Stomach (tissue), 19 donors: ENCODE results near the gene RIF1. TPM values are rescaled to one million over a fixed set of nuclear protein-coding genes. Genes with fewer than 3 reads are reported as not detected.

Experiments used
- DNase-seq, 2 donors: peaks; one replicate each; pipeline versions ENCODE4 v3.0.0 to v3.0.0-alpha.2; 2013 to 2019
- H3K27ac ChIP-seq, 5 donors: fragments of 200-600 bp in 4 of 5; sonication (generic) in 4 of 5; one replicate each; pipeline ENCODE4 v1.5.1; 2013 to 2019; ENCODE audit warnings: mild to moderate bottlenecking in 1 of 5, moderate library complexity in 1 of 5
- H3K27me3 ChIP-seq, 3 donors: fragments of 200-600 bp; sonication (generic); one replicate each; pipeline ENCODE4 v1.5.1; 2017 to 2019; ENCODE audit warnings: mixed run types in 1 of 3
- H3K36me3 ChIP-seq, 4 donors: fragments of 200-600 bp; sonication (generic); 1 replicate in 3 of 4; 2 replicates in 1 of 4; pipeline ENCODE4 v1.5.1; 2016 to 2019
- H3K4me1 ChIP-seq, 4 donors: fragments of 200-600 bp; sonication (generic); one replicate each; pipeline ENCODE4 v1.5.1; 2016 to 2019
- H3K4me3 ChIP-seq, 4 donors: fragments of 200-600 bp; sonication (generic) in 3 of 4; one replicate each; pipeline ENCODE4 v1.5.1; 2016 to 2019; ENCODE audit warnings: mild to moderate bottlenecking in 1 of 4
- H3K9me3 ChIP-seq, 4 donors: fragments of 200-600 bp; sonication (generic); one replicate each; pipeline ENCODE4 v1.5.1; 2016 to 2019
- EP300 ChIP-seq: sonication (generic); formaldehyde crosslinking; IDR thresholded peaks from one replicate; pipeline ENCODE4 v1.6.1; 2017; ENCODE audit warnings: antibody characterized with exemption
- POLR2A ChIP-seq, 4 donors: fragments of 450-650 bp; IDR thresholded peaks; one replicate each; pipeline ENCODE4 v1.6.1; 2016; ENCODE audit warnings: antibody characterized with exemption in 4 of 4, control low read depth in 2 of 4, mild to moderate bottlenecking in 1 of 4, moderate library complexity in 1 of 4
- POLR2AphosphoS5 ChIP-seq, 3 donors: sonication (generic); formaldehyde crosslinking; IDR thresholded peaks; one replicate each; pipeline ENCODE4 v1.6.1; 2016; ENCODE audit warnings: antibody characterized with exemption in 3 of 3
- WGBS, 5 donors: extraction: QIAGEN DNeasy Blood & Tissue Kit in 3 of 5; methylation state at CpG; one replicate each; pipeline versions ENCODE4 v1.1.5 to v1.1.7; 2013 to 2018; 5-methylcytosine and 5-hydroxymethylcytosine counted together
- intact Hi-C: fragments of 100-400 bp; cut with DNase I; formaldehyde crosslinking; loops from one replicate; pipeline ENCODE4 v1.15.1; 2023; ENCODE audit warnings: low total_unique reads
- long read RNA-seq, 10 donors: transcript quantifications; one replicate each; lab custom pipeline, GENCODE V29; 2026
- polyA plus RNA-seq, 3 donors: library from polyadenylated mRNA; stranded (reverse); fragments of 200-250 nt; gene quantifications; one replicate each; pipeline ENCODE4 v1.2.3, GENCODE V29; 2013
- total RNA-seq, 5 donors: library from RNA; depleted of rRNA; stranded (reverse); fragments of >200 nt; gene quantifications; one replicate each; pipeline versions ENCODE4 v1.1.0 to v1.2.3, GENCODE V29; 2014 to 2016
- TF ChIP-seq, protein P1 (sequence below), 7 experiments: fragments of 450-650 bp in 4 of 7; fragments of 200-600 bp in 3 of 7; sonication (generic) in 3 of 7; IDR thresholded peaks; one replicate each; pipeline ENCODE4 v1.5.1; 2016 to 2019; ENCODE audit warnings: antibody characterized with exemption in 7 of 7, control low read depth in 2 of 7, mild to moderate bottlenecking in 1 of 7
- donor health status: healthy with polysubstance abuse.
- donor health status: Bipolar disorder and iron deficiency.
- donor health status: healthy.

Gene RIF1, protein sequence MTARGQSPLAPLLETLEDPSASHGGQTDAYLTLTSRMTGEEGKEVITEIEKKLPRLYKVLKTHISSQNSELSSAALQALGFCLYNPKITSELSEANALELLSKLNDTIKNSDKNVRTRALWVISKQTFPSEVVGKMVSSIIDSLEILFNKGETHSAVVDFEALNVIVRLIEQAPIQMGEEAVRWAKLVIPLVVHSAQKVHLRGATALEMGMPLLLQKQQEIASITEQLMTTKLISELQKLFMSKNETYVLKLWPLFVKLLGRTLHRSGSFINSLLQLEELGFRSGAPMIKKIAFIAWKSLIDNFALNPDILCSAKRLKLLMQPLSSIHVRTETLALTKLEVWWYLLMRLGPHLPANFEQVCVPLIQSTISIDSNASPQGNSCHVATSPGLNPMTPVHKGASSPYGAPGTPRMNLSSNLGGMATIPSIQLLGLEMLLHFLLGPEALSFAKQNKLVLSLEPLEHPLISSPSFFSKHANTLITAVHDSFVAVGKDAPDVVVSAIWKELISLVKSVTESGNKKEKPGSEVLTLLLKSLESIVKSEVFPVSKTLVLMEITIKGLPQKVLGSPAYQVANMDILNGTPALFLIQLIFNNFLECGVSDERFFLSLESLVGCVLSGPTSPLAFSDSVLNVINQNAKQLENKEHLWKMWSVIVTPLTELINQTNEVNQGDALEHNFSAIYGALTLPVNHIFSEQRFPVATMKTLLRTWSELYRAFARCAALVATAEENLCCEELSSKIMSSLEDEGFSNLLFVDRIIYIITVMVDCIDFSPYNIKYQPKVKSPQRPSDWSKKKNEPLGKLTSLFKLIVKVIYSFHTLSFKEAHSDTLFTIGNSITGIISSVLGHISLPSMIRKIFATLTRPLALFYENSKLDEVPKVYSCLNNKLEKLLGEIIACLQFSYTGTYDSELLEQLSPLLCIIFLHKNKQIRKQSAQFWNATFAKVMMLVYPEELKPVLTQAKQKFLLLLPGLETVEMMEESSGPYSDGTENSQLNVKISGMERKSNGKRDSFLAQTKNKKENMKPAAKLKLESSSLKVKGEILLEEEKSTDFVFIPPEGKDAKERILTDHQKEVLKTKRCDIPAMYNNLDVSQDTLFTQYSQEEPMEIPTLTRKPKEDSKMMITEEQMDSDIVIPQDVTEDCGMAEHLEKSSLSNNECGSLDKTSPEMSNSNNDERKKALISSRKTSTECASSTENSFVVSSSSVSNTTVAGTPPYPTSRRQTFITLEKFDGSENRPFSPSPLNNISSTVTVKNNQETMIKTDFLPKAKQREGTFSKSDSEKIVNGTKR (N-terminal part only)
- total RNA-seq (100 to 1,000 TPM in 1 of 5 donors, 10 to 100 TPM in 4; 22.8 to 105 (median 43.0) TPM), polyA plus RNA-seq (1 to 10 TPM; 2.2 to 3.0 (median 2.3) TPM)
- long read RNA-seq, donor 1, result 0 reads
- long read RNA-seq, donor 2, result 0 reads
- long read RNA-seq, donor 3, result 0 reads
- long read RNA-seq, donor 4, result 0 reads
- long read RNA-seq, donor 5, result 0 reads
- long read RNA-seq, donor 6, result 0 reads
- long read RNA-seq, donor 7, result 0 reads
- long read RNA-seq, donor 8, result 0 reads
- long read RNA-seq, donor 9, result 0 reads
- long read RNA-seq, donor 10, result 0 reads

DNA sequence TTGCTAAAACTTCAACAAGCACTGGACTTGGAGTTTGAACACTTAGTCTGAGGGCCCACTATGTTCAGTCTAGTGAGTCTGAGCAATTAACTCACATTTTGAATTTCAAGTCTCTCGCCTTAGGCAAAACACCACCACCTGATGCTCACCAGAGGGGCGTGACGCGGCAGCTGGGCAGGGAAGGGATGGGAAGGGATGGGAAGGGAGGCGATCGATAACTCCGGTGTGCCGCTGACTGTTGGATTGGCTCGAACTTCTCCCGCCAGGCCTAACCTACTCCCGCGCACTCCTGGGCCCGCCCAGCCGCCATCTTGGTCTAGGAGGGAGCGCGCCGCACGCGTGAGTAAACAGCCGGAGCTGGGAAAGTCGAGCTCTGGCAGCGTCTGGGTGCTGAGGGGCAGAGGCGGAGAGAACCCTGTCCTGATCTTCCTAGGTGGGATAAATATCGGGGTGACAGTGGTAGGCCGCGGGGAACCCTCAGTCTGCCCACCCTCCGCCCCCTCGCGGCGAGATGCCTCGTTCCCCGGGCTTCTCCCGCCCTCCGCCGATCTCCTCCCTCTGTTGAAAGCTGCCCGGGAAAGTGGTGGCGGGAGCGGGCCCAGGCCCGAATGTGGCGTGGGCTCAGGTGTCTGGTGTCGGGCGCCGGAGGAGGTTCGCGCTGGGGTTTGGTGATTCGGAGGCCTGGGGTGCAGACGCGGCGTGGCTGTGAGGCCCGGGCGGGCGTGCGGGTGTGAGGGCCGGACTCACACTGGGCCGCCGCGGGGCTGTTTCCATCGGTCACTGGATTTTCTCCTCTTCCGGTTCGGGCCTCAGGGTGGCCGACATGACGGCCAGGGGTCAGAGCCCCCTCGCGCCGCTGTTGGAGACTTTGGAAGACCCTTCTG lies at the start of gene RIF1:
Gene RIF1, plus strand, starts transcription at position 302 of the 884 bp plus-strand sequence. Its CDS starts 522 bp downstream, at position 824.
- Histone ChIP-seq H3K27me3 (no peaks in the 10 kb centered on the region), H3K9me3 (no peaks in the 10 kb centered on the region), H3K4me3 (peak within 1 kb of the TSS; percentile 95 to 98 (median 97)), H3K4me1 (peaks cover 13 to 32% (median 22%) of the 10 kb centered on the region in 4 donors), H3K27ac (peak within 1 kb of the TSS; percentile 92 to 95 (median 93)), H3K36me3 (peaks cover 6 to 28% (median 27%) of the 10 kb centered on the region in 4 donors)
- intact Hi-C loops, result no loop called here
- 0 to 2% (median 0%) methylated on average over 12 to 65 of the region's 65 CpGs for WGBS, 5 donors
- no peak for TF ChIP-seq EP300
- TF ChIP-seq POLR2AphosphoS5 (IDR thresholded peaks at IDR 0.05), result peak in 2 of 3 donors; percentile 63 to 76
- TF ChIP-seq, protein P1, sequence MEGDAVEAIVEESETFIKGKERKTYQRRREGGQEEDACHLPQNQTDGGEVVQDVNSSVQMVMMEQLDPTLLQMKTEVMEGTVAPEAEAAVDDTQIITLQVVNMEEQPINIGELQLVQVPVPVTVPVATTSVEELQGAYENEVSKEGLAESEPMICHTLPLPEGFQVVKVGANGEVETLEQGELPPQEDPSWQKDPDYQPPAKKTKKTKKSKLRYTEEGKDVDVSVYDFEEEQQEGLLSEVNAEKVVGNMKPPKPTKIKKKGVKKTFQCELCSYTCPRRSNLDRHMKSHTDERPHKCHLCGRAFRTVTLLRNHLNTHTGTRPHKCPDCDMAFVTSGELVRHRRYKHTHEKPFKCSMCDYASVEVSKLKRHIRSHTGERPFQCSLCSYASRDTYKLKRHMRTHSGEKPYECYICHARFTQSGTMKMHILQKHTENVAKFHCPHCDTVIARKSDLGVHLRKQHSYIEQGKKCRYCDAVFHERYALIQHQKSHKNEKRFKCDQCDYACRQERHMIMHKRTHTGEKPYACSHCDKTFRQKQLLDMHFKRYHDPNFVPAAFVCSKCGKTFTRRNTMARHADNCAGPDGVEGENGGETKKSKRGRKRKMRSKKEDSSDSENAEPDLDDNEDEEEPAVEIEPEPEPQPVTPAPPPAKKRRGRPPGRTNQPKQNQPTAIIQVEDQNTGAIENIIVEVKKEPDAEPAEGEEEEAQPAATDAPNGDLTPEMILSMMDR (IDR thresholded peaks at IDR 0.05), result peak in 5 of 7 experiments; percentile 42 to 84 (median 61)
- peak; percentile 88 to 97 for DNase-seq

DNA sequence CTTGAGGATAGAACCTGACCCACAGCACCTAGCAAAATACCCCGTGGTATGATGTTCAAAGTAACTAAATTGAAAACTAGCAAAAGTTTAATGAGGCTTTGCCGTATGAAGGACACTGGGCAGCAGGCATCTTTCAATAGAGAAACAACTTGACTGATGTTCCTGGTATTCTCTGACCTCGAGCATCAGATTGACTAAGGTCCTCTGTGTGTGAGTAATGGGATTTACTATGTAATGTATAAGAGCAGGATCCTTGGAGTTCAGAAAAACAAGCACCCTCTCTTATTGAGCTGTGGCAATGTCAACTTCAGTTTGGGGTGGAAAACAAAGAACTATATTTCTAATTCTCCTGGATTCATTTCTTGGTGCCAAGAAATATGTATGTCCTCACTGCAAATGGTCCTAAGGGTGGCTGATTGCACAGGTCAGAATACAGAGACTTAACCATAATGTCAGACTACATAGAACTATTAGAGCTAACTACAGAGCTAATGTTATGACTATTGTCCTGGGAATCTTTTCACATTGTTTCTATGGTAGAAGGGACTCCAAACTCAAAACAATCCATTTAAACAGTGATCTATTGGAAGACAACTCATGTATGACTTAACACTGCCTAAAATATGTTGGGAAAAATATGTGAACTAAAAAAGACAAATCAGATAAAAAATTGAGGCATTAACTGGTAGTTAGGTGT lies 47.9 kb upstream of the RIF1 start:
- H3K4me3 ChIP-seq, result no peak overlapping the region
- TF ChIP-seq POLR2A (IDR thresholded peaks at IDR 0.05) (no peak), POLR2AphosphoS5 (IDR thresholded peaks at IDR 0.05) (no peak), EP300 (no peak)
- TF ChIP-seq, protein P1 (IDR thresholded peaks at IDR 0.05), result no peak
- peaks cover 0 to 3% (median 0%) of the 10 kb centered on the region in 4 donors for H3K4me1 ChIP-seq
- DNase-seq, result no peak
- H3K27ac ChIP-seq, result no peak overlapping the region
- intact Hi-C loops, result no loop called here
- no peaks in the 10 kb centered on the region for H3K27me3 ChIP-seq
- 68 to 95% (median 81%) methylated on average over 3 of the region's 3 CpGs for WGBS, 5 donors
- no peaks in the 10 kb centered on the region for H3K9me3 ChIP-seq
- no peaks in the 10 kb centered on the region for H3K36me3 ChIP-seq

DNA sequence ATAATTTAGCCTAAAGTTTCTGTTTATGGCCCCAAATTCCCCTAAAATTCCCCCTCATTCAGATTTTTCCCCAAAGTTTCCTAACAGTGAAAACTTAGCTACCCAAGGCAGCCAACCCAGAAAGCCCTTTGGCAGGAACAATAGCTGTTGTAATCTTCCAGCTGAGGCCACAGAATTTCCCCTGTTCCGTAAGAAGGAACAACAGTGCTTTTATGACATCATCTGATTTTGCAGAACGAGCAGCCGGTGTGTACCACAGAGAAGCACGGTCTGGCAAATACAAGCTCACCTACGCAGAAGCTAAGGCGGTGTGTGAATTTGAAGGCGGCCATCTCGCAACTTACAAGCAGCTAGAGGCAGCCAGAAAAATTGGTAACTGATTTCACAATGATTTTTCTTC lies 46.0 kb upstream of the RIF1 start:
- intact Hi-C loops, result no loop called here
- Histone ChIP-seq H3K27ac (peak overlapping the region in 2 of 5 donors; percentile 16 to 30), H3K9me3 (no peaks in the 10 kb centered on the region), H3K36me3 (no peaks in the 10 kb centered on the region), H3K4me1 (no peaks in the 10 kb centered on the region), H3K27me3 (no peaks in the 10 kb centered on the region), H3K4me3 (no peak overlapping the region)
- 54 to 60% (median 58%) methylated on average over 8 of the region's 8 CpGs for WGBS, 5 donors
- TF ChIP-seq POLR2AphosphoS5 (IDR thresholded peaks at IDR 0.05) (no peak), POLR2A (IDR thresholded peaks at IDR 0.05) (no peak), EP300 (no peak)
- TF ChIP-seq, protein P1 (IDR thresholded peaks at IDR 0.05), result no peak
- DNase-seq, result peak in 1 of 2 donors; percentile 54
